Endometrial microvascular endothelial cells (primary cell): ENCODE data around the gene CNIH3. TPM values are rescaled to one million over a fixed set of nuclear protein-coding genes. Genes with fewer than 3 reads are reported as not detected.

Source experiments
- in situ Hi-C: cut with HindIII; loops from 2 replicates; pipeline ENCODE4 v1.10.0; 2017; ENCODE audit warnings: low sequenced_read_pairs, low pct_unique_long_range_greater_than_20kb; ENCODE audit errors: inconsistent ontology term
- total RNA-seq: library from RNA; depleted of rRNA; stranded (reverse); fragments of >200 nt; gene quantifications from one replicate; pipeline ENCODE4 v1.2.3, GENCODE V29; 2015; ENCODE audit errors: inconsistent ontology term

The CNIH3 gene
- total RNA-seq, 1 donor from 2014 or later: 1.5 TPM

DNA sequence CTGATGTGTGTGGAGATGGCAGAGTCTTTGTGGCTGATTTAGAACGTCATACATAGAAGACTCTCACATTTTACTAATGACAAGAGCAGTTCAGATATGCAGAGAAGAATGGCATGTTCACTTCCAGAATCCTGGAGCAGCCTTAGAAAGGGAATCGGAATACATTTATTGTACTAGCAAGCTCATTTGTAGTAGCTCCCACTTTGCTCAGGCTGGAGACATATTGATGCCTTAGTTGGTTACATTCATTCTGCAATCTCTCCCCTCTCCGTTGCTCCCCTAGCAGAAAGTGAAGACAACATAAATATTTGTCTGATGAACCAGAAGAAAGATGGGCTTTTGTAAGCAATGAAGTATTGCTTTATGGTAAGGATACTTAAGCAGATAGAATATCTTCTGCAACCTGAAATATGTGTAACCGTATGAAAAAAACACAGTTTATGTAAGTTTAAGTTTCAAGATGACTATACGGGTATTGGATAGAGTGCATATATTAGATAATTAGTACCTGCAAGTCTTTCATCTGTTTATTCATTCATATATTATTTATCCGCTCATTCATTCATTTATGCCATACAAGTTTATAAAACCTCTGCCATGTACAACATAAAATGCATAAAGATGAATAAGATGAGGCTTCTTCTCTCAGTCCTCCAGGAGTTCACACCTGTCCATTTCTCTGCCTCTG is 135.7 kb downstream of the CNIH3 start:
- in situ Hi-C loops: no loop called here

DNA sequence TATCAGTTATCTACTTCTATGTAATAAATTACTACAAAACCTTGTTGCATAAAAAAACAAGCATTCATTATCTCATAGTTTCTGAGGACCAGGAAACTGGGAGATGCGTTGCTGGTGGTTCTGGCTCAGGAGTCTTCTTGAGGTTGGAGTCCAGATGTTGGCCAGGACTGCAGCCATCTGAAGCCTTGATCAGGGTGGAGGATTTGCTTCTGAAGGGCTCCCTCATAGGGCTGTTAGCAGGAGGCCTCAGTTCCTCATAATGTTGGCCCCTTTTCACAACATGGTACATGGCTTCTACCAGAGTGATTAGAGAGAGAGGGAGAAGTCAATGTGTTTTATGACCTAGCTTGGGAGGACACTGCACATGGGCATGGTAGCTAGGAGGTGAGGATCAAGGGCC is 137.4 kb downstream of the CNIH3 start:
- in situ Hi-C loops: no loop called here

DNA sequence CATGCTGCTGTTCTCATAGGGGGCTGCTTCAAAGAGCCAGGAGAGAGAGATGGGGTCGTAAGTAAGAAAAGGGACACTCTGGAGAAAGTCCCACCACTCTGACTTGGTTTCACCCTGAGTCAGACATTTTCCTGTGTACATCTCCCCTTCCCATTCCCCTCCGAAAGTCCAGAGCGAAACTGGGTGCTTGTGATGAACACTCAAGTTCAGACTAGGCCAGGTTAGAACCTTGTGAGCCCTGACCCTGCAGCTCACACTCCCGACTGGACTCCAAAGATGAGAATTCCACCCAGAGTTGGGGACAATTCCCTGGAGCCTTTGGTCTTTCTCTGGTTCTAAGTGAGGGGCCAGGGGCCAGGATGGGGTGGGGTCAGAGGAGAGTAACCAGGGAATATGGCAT is 139.5 kb downstream of the CNIH3 start:
- in situ Hi-C loops: no loop called here

DNA sequence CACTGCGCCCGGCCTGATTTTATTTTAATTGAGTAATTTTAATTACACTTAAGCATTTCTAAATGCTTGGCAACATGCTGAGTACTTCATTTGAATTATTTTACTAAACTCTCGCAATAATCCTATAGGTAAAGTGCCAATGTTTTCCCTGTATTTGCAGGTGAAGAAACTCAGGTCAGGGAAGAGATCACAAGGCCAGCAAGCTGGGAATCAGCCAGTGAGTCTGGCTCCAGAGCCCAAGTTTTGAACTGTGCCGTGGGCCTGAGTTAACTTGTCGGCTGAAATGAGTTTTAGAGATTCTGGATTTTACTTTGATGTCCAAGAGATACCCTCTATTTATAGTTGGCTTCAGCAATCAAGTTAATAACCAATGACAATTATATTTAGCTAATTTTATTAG is 141.4 kb downstream of the CNIH3 start:
- in situ Hi-C loops: no loop called here

DNA sequence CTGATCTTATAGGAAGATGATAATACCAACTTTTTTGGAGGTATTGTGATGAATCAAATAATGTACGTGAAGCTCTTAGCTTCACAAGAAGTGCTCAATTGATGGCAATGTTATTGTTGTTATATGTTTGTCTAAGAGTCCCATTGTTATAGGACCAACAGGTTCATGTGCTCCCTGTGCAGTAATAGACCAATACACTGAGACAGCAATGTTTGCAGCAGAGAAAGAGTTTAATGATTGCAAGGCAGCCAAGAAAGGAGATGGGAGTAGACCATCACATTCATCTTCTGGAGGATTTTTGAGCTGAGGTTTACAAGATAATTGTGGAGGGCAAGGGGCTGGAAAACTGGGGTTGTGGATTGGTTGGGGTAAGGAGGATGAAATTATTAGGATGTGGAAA is 143.0 kb downstream of the CNIH3 start:
- in situ Hi-C loops: no loop called here

DNA sequence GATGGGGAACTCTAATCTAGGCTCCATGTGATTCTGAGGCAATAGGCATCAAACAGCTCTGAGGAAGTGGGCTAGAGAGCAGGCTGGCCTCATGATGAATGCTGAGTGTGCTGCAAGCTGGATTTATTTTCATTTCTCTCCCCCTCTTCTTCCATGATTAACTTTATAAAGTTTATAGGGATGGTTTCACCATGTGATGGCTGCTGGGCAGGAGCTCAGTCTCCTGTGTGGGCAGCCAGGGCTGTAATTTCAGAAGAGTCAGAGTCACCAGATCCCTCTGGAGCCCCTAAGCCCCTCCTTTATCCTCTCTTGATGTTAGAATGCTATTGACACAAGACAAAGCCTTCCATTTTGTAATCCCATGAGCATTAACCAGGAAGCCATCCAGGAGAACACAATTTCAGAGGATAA is 143.6 kb downstream of the CNIH3 start:
- in situ Hi-C loops: no loop called here

DNA sequence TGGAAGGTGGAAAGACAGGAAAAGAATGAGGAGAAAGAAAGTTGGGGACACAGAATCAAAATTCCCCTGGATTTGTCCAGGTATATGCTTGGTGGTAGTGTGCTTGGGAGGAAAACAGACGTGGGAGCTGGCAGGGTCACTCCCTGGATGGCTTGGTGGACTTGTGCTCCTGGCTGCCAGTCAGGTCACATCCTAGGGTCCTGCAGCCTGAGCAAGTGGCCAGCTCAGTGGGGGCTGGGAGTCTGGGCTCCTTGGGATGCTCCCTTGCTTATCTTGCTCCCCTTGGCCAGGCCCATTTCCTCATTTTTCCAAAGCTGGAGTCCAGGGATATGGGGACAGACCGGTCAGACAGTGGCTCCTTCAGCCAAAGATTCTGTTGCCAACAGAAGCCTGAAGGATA is 144.0 kb downstream of the CNIH3 start:
- in situ Hi-C loops: no loop called here

DNA sequence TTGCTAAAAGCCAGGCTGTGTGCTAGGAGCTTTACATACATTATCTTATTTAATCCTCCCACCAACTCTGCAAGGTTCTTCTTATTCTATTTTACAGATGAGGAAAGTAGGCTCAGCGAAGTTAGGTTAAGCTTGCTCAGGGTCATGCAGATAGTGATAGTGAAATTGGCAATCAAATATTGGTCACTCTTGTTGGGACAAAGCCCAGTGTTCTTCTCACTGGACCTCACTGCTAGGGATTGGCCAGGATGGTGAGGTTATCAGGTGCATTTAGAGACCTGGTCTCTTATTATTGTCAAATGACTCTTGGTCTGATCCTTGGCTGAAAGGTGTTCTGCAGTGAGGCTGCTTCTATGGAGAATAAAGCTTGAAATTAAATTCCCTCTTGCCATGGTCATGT is 145.1 kb downstream of the CNIH3 start:
- in situ Hi-C loops: no loop called here

DNA sequence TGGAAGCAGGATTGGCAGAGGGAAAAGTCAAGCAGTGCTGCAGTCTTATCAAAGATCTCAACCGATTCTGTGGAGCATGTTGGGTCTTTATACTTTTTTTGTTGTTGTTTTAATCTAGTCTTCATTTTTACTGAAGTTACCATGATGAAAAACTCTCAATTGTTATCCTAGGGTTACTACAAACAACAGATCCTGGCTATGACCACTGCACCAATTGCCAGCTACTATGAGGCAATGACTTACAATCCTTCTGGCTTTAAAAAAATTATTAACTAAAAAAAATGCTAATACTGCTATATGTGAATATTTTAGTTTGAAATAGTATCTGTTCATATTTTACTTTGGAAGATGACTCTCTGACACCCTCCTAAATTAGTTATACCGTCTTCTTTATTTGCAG is 145.9 kb downstream of the CNIH3 start:
- in situ Hi-C loops: no loop called here

DNA sequence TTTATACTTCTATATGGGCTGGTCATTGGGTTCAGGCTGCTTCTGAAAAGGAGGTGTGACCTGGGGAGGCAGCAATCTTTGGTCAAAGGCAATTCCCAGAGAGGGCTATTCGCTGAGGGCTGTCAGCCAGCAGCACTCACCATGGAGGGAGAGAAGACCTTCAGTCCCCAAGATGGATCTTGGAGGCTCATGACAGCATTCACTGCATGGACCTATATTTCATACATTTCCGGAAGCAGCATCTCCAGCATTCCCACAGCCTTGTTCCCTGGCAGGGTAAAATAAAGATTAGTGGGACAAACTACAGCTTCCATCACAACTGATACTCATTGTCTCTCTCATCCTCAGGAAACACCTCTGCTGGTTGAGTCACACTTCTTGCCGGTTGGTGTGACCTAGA is 146.6 kb downstream of the CNIH3 start:
- in situ Hi-C loops: no loop called here

DNA sequence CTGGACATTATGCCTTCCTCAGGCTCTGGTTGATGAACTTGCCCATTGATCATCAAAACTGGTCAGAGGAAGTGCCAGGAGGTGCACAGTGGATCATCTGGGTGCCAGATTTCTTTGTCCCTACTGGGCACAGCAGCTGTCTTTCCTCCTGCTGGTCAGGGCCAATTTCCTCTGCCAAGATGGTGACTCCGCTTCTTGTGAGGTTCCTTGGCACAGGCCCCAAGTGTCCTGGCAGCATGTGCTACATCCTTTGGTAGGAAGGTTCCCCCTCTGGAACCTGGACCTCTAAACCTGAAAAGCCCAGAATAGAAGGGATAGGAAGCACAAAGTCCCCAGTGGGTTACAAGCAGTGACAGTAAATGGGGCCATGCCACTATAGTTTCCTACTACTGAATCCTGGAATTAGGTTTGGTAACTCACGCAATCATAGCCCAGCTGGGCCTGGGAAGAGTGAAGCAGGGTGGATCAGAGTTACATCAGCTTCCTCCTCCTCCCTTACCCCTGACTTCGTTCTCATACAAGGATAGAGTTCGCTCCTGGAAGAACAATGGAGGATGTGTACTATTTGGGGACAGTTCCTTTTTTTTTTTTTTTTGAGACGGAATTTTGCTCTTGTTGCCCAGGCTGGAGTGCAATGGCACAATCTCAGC is 147.1 kb downstream of the CNIH3 start:
- in situ Hi-C loops: no loop called here

DNA sequence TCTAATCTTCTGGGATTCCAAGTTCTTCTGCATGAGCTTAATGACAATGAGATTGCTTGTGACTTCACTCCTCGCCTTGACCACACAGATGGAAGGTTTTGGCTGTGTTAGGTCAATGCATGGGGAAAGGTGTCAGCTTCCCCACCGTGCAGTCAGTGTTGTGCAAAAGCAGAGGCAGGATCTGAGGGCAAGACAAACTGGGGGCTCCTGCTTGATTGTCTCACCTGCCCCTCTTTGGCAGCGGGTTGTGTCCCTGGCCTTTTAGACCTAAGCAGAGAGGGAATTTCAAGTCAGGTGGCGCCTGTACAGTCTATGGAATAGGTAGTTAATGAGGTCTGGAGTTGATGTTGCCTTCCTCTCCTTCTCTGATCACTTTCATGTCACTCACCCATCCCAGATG is 150.1 kb downstream of the CNIH3 start:
- in situ Hi-C loops: no loop called here

DNA sequence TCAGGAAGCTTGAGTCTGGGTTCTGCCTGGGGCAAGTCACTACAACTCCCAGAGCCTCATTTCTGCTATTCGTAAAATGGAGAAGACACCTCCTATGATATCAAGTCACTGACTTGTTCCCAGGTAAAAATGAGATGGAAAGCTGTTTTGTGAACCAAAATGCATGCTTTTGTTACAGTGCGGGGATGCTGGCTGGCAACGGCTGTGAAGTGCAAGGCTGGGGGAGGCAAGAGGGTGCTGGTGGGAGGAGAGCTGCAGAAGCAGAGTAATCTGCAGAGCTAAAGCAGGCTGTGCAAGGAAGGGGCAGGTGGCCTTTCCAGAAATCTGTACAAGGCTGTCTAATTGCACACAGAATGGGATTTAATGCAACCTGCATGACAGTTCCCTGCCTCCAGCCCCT is 150.9 kb downstream of the CNIH3 start:
- in situ Hi-C loops: no loop called here

DNA sequence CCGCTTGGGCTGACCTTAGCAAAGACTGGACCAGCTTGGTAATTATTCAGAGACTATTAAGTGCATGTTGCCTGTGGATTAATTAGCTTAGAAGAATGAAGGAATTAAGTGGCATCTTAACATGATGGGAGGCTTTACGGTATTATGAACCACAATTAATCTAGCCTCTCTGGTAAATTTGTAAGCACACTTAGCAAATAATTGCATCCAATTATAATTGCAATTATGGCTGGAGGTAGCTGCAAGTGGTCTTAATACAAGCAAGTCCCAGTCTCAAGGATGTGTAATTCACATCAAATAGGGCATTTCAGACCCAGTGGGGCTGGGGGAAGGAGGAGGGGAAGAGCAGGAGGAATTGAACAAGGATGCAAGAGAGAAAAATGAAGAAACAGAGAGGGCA is 151.6 kb downstream of the CNIH3 start:
- in situ Hi-C loops: no loop called here

DNA sequence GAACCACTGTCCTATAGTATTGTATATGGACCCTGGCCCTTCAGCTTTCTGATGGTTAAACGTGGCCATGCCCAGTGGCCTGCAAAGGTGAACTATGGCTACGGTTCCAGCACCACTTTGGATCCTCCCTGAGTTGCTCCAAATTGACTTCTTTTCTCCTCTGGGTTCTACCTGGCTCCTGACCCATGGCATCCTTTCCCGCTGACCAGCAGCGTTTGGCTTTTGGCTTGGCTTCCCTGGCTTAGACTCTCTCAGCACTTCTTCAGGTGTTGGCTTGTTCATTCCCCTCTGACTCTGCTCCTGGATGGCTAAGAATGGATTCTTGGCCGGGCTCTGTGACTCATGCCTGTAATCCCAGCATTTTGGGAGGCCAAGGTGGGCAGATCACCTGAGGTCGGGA is 152.9 kb downstream of the CNIH3 start:
- in situ Hi-C loops: no loop called here

DNA sequence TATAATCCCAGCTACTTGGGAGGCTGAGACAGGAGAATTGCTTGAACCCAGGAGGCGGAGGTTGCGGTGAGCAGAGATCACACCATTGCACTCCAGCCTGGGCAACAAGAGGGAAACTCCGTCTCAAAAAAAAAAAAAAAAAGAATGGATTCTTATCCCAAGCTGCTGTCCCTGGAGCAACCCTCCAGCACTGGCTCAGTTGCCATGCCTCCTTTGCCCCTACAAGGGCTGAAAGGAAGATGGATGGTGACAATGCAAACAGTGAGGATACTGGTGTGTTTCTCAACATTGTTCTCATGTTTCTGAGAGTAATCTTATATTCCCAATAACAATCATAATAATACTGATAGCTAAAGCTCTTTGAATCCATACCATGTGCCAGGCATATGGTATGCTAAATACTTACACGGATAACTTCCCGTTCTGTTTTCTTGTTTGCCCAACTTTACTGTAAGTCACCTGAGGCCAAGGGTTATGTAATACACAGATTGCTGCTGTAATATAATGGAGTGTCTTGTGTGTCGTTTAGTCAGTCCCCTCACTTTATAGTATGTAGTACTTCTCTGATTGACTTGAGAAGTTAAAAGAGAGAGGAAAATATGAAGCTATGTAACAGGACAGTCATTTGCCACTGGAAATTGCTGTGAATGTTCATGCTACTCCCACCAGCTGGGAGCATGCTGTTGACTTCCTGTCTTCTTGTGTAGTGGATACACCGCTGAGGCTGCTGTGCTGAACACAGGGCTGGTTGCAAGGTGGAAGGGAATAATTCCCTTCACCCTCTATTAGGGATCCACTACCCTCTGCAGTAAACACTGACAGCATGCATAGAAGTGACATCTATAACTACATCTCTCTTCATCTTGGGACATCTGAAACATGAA is 153.6 kb downstream of the CNIH3 start:
- in situ Hi-C loops: no loop called here

DNA sequence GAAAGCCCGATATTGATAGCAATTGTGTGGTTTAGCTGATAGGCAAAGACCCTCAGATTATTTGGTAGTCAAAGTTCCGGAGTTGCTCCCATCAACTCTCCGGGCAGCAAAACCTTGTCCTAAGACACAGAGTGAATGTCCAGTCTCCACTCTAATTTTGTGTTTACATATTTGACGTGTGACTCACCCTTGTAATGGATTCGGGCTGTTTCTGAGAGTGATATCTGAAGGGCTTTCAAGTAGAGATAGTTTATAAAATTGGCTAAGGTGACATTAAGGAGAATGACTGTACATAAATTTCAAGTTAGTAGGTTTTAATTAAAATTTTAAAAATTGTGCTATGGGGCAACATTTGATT is 154.2 kb downstream of the CNIH3 start:
- in situ Hi-C loops: no loop called here

DNA sequence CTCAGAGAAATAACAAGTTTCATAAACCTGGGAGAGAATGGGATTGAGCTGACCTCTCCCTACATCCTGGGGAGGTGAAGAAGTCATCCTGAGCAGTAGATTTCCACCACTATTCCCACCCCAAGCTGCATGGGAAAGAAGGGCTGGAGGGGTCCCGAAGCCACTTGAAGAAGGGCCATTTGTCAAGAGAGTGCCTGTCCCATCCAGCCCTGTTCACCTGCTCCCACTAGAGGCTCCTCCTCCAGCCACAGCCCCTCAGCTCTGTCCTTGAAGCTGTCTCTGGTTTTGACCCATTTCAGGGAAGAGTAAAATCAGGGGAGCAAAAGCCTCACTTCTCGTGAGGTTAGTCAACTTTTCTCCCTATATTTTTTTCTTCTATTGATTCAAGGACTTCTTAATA is 157.5 kb downstream of the CNIH3 start:
- in situ Hi-C loops: no loop called here

DNA sequence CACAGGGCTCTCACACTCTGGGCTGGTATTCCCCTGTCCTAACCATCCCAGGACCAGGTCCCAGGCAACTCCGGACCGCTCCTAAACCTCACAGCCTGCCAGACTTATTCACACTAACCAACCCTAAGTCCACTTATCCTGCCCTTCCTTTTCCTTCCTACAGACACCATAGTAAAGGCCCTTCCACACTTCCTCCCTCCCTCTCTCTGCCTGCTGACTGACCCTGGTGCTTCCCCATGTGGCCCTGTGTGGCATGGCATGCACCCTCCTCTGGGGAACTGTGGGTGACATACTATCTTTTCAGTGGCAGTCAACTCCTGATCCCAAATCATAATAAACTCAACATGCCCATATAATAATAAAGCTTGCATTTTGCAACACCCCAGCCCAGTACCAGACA is 158.3 kb downstream of the CNIH3 start:
- in situ Hi-C loops: no loop called here

DNA sequence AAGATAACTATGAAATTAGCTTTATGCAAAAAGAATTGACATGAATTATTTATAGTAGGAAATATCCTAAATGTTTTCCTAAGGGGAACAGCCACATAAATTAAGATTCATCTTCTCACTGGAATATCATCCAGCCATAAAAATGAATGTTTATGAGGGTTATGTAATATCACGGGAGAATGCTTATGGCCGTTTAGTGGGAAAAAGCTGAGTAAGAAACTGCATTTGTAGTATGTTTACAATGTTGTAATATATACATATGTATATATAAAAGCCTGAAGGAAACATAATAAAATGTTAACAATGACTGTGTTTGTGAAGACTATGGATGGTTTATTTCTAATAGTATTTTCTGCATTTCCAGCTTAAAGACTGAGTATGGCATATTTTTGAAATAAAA is 161.1 kb downstream of the CNIH3 start:
- in situ Hi-C loops: no loop called here
